Osteocyte (in vitro differentiated cells): ENCODE data around the gene BCAT1. TPM values are rescaled to one million over a fixed set of nuclear protein-coding genes. Genes with fewer than 3 reads are reported as not detected.

ENCODE experiments used
- DNase-seq: peaks from one replicate; pipeline ENCODE4 v3.0.0; 2021; ENCODE audit warnings: mixed read lengths; ENCODE audit not compliant: unreplicated experiment; ENCODE audit errors: extremely low spot score
- H3K27ac Mint-ChIP-seq: one replicate; pipeline ENCODE4 v1.8.0; 2021; ENCODE audit warnings: mild to moderate bottlenecking, mixed read lengths; ENCODE audit not compliant: unreplicated experiment
- H3K27me3 Mint-ChIP-seq: one replicate; pipeline ENCODE4 v1.8.0; 2021; ENCODE audit warnings: mixed read lengths; ENCODE audit not compliant: unreplicated experiment
- H3K36me3 Mint-ChIP-seq: one replicate; pipeline ENCODE4 v1.8.0; 2021; ENCODE audit warnings: mixed read lengths; ENCODE audit not compliant: unreplicated experiment
- H3K4me1 Mint-ChIP-seq: one replicate; pipeline ENCODE4 v1.8.0; 2021; ENCODE audit warnings: mixed read lengths; ENCODE audit not compliant: unreplicated experiment
- H3K4me3 Mint-ChIP-seq: one replicate; pipeline ENCODE4 v1.8.0; 2021; ENCODE audit warnings: mild to moderate bottlenecking, moderate library complexity, mixed read lengths; ENCODE audit not compliant: unreplicated experiment
- H3K9me3 Mint-ChIP-seq: one replicate; pipeline ENCODE4 v1.8.0; 2021; ENCODE audit warnings: mixed read lengths; ENCODE audit not compliant: unreplicated experiment
- total RNA-seq: library from RNA; stranded (reverse); gene quantifications from 2 replicates; pipeline ENCODE4 v1.2.1, GENCODE V29; 2021
- TF ChIP-seq, protein P1 (sequence below): fragments of 200-600 bp; sonication (generic); IDR thresholded peaks from 2 replicates; pipeline ENCODE4 v1.5.0; 2021; ENCODE audit warnings: antibody characterized with exemption, mild to moderate bottlenecking, moderate library complexity

BCAT1 gene
- total RNA-seq, 1 donor from 2014 or later = 155 TPM

DNA sequence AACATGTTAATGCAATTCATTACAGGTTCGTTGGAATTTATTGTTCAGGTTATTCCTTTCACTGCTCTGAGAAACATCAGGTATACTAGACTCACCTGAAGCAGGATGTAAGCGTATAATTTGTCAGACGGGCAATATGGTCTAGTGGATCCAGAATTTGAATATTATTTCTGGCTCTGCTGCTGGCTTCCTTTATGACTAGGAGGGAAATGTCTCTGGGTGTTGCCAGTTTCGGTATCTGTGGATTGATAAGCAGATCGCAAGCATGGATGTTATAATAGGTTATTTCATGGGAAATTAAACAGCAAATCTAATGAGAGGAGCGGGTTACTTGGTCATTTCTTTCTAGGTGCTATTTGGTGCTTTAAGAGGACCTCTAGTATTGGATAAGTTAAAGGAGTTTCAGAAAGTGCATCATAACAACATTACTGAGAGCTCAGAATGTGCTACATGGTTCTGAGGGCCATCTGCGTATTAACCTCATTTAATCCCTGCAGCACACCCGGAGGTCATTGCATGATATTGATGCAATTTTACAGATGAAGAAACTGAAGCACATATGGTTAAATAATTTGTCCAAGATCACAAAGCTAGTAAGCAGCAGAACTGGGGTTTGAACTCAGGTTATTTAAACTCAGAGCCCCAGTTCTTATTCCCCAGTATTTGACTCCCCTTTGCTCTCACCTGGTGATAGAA, 47.3 kb upstream of the BCAT1 start:
- H3K36me3 Mint-ChIP-seq = no peaks in the 10 kb centered on the region
- H3K4me1 Mint-ChIP-seq = peaks cover 28% of the 10 kb centered on the region
- H3K27me3 Mint-ChIP-seq = no peaks in the 10 kb centered on the region
- H3K4me3 Mint-ChIP-seq = no peak overlapping the region
- no peak for DNase-seq
- no peak overlapping the region for H3K27ac Mint-ChIP-seq
- H3K9me3 Mint-ChIP-seq = no peaks in the 10 kb centered on the region
- TF ChIP-seq, protein P1, sequence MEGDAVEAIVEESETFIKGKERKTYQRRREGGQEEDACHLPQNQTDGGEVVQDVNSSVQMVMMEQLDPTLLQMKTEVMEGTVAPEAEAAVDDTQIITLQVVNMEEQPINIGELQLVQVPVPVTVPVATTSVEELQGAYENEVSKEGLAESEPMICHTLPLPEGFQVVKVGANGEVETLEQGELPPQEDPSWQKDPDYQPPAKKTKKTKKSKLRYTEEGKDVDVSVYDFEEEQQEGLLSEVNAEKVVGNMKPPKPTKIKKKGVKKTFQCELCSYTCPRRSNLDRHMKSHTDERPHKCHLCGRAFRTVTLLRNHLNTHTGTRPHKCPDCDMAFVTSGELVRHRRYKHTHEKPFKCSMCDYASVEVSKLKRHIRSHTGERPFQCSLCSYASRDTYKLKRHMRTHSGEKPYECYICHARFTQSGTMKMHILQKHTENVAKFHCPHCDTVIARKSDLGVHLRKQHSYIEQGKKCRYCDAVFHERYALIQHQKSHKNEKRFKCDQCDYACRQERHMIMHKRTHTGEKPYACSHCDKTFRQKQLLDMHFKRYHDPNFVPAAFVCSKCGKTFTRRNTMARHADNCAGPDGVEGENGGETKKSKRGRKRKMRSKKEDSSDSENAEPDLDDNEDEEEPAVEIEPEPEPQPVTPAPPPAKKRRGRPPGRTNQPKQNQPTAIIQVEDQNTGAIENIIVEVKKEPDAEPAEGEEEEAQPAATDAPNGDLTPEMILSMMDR = no peak

DNA sequence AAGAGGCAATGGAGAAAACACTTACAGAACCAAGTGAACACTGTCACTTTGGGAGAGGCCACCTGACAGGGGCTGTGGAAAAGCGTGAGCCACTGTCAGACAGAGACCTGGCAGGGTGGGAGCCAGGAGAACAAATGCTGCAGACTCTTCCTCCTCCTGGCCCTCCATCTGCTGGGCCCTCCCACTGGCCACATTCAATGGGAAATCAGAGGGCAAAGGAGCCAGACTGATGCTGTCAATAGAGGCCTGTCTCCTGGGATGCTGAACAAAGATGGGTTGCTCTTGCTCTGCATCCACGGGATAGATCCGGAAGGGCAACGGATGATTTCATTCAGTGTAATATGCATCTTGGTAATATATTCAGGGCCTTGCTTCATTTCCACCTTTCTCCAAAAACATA, 44.9 kb upstream of the BCAT1 start:
- H3K4me3 Mint-ChIP-seq = no peak overlapping the region
- peaks cover 11% of the 10 kb centered on the region for H3K27me3 Mint-ChIP-seq
- H3K9me3 Mint-ChIP-seq = no peaks in the 10 kb centered on the region
- TF ChIP-seq, protein P1 = no peak
- H3K27ac Mint-ChIP-seq = no peak overlapping the region
- H3K36me3 Mint-ChIP-seq = no peaks in the 10 kb centered on the region
- H3K4me1 Mint-ChIP-seq = peaks cover 20% of the 10 kb centered on the region
- DNase-seq = no peak

DNA sequence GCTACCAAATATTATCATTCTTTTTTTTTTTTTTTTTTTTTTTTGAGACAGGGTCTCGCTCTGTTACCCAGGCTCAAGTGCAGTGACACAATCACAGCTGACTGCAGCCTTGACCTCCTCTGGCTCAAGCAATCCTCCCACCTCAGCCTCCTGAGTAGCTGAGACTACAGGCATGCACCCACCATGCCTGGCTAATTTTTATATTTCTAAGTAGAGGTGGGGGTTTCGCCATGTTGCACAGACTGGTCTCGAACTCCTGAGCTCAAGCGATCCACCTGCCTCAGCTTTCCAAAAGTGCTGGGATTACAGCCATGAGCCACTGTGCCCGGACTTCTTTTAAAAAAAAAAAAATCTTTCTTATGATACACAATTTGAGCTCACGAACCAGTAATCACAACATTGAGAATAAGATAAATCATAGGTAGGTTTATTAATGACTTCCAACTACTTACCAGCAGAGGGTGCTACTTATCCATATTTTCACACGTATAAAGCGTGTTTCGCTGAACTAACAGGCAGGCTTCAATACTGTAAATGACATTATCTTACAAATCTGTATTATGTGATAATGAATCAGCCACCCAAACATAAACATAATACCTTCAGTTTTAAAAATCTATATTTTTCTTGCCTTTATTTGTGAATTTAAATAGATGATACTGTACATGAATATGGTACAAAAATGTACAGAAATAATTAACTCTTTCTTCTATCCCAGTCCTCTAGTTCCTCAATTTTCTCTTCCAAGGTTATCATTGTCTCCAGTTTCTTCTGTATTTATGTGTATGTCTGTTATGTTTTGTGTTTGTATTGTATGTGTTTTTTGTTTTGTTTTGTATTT, 42.5 kb upstream of the BCAT1 start:
- no peak for DNase-seq
- H3K9me3 Mint-ChIP-seq = no peaks in the 10 kb centered on the region
- TF ChIP-seq, protein P1 = peak; percentile 75
- no peaks in the 10 kb centered on the region for H3K4me1 Mint-ChIP-seq
- peaks cover 25% of the 10 kb centered on the region for H3K27me3 Mint-ChIP-seq
- H3K36me3 Mint-ChIP-seq = no peaks in the 10 kb centered on the region
- no peak overlapping the region for H3K4me3 Mint-ChIP-seq
- H3K27ac Mint-ChIP-seq = no peak overlapping the region

DNA sequence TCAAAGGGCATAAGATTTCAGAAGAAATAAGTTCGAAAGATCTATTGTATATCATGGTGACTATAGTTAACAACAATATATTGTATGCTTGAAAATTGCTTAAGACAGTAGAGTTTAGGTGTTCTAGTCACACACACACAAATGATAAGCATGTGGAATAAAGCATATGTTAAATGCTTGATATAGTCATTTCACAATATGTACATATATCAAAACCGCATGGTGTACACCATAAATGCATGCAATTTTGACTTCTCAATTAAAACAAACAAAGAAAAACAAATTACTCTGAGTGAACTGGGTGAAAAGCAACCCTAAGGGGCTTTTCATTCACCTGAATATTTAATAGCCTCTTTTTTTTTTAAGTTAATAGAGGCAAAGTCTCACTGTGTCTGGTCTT, 40.3 kb upstream of the BCAT1 start:
- Mint-ChIP-seq H3K27ac (no peak overlapping the region), H3K9me3 (peaks cover 1% of the 10 kb centered on the region), H3K27me3 (peaks cover 25% of the 10 kb centered on the region), H3K4me1 (no peaks in the 10 kb centered on the region), H3K36me3 (no peaks in the 10 kb centered on the region), H3K4me3 (no peak overlapping the region)
- no peak for DNase-seq
- TF ChIP-seq, protein P1 = no peak

DNA sequence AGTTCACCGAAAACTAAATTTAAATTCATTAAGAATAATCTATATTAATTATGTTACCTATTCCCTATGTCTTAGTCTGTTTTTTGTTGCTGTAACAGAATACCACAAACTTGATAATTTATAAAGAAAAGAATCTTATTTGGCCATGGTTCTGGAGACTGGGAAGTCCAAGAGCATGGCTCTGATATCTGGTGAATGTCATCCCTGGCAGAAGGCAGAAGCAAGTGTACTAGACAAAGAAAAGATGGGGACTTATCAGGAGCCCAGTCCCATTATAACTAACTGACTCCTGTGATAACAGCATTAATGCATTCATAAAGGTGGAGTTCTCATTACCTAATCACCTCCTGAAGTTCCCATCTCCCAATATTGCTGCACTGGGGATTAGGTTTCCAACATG, 33.3 kb upstream of the BCAT1 start:
- Mint-ChIP-seq H3K36me3 (no peaks in the 10 kb centered on the region), H3K27ac (no peak overlapping the region), H3K27me3 (peaks cover under 1% of the 10 kb centered on the region), H3K4me3 (no peak overlapping the region), H3K4me1 (peaks cover 10% of the 10 kb centered on the region), H3K9me3 (peaks cover 14% of the 10 kb centered on the region)
- DNase-seq = no peak
- TF ChIP-seq, protein P1 = no peak
